HG03565 (cell line): ENCODE results near the gene STRN3.
"Not testable (repeated sequence)": the region's sequence is repeated elsewhere in the genome, so short reads cannot be mapped to it uniquely, and the experiment has no call there.

ENCODE experiments used
- ATAC-seq: cut with Tn5 transposase; IDR thresholded peaks from one replicate; pipeline ENCODE4 v1.9.1; 2021; ENCODE audit warnings: mild to moderate bottlenecking, moderate library complexity; ENCODE audit not compliant: unreplicated experiment

The STRN3 gene

DNA sequence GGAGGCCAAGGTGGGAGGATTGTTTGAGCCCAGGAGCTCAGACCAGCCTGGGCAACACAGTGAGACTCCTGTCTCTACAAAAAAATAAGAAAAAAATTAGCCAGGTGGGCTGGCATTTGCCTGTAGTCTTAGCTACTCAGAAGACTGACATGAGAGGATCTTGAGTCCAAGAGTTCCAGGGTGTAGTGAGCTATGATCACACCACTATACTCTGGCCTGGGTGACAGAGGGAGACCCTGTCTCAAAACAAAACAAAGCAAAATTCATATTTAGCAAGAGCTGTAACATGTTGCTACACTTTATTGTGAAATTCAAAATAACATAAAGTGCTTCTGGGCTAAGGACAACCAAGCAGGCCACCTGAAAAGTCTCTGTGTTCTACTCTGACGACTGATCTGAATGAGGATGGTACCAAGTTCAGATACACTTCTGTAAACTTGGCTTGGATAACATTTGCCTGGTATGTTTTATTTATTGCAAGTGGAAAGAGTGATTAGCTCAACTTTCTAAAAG is 11.6 kb upstream of the STRN3 start:
- ATAC-seq = no peak

GRCh38 chr14:31036552-31036951 is 10.4 kb upstream of the STRN3 start:
- ATAC-seq = no peak

DNA sequence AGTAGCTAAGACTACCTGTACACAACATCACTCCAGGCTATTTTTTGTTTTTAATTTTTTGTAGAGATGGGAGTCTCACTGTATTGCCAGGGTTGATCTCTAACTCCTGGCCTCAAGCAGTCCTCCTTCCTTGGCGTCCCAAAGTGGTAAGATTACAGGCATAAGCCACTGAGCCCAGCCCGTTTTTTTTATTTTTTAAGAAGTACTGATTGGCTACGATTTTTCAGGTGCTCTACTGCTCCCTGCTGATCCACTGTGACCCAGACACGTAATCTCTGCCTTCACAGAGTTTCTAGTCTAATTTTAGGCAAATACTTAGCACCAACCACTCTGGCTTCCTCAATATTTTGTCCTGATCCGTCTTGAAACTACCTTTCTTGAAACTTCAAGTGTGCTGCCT is 4.3 kb upstream of the STRN3 start:
- ATAC-seq = no peak

- ATAC-seq = no peak
Observed at GRCh38 chr14:31029016-31029970, 3.1 kb upstream of the STRN3 start.

DNA sequence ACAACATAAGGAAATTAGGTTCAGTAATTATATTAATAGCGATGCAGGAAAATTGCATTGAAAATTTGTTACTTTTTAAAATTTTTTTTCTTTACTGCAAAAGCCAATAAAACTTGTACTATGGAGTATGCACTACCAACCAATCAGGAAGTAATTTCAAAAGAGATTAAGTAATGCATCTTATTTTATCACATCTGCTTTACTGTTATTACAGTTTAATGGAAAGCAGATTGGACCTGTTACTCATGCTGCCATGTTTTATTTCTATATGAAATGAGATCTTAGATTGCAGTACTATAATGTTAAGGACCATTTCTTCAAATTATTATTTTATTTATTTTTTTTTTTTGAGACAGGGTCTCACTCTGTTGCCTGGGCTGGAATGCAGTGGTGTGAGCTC is 1.7 kb upstream of the STRN3 start:
- no peak for ATAC-seq

DNA sequence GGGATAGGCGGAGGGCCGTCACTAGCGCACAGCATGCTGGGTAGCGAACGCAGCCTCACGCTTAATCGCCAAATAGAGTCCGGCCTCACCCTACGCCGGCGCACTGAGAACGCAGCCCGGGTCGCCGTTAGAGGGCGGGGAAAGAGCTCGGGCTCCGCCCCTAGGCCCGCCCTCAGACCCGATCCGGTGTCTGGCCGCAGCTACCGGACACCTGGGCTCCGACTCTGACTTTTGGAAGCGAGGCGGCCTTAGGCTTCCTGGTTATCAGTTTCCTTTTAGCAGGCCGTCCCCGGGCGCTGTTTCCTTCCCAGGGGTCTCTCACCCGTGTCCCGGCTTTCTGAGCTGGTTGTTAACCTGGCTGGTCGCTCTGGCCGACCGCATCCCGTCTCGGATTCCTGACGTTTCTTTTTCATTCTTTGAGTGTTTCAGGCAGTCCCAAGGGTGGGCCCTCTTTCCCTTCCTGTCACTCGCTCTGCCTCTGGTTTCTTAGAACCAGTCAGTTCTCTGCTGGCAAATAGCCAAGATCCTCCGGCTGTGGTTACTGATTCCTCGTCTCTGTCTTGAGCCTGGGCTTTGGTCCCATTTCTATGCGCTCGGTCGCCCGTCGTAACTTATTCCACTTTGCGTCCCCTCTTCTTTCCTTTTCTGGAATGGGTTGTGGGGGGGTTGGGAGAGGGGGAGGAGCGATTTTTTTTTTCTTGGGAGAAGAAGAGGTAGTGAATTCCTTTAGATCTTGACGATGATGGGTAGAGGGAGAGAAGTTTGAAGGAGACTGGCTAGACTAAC is 464 bp upstream of the STRN3 start:
- peak; percentile 87 for ATAC-seq

DNA sequence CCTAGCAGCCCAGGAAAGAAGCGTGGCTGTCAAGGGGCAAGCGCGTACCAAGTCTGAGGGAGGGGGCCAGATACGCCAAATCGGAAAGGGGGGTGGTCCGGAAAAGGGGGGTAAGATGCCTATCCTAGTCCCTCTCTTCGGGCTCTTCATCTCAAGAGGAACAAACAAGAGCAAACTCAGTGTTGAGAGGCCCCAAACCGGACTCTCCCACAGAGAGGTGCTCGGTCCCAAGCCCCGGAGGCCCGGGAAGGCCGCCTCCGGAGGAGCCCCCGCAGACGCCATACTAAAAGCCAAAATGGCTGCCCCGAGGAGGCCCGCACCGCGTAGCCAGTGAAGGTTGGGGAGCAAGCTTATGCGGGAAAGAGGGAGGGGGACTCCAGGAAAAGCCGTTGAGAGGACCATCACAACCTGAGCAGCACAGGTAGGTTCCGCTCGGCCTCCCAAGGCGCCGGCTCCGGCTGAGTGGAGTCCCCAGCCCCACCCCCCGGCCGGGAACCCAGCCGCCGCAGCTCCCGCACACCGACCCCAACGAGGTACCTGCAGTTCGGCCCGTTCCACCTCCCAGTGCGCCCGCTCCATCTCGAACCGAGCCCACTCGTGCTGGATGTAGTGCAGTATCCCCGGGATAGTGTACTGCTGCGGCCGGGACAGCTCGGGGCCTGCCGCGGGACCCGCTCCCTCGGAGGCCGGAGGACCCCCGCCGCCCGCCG is 657 bp downstream of the STRN3 start, which contains the start of gene AP4S1:
Gene AP4S1, plus strand, starts transcription at position 283 of the 710 bp plus-strand sequence. CDS start 40,548 bp downstream, outside the sequence.
- no peak for ATAC-seq

- no peak for ATAC-seq
Observed at GRCh38 chr14:31024577-31025366, 1.4 kb downstream of the STRN3 start.

- no peak for ATAC-seq
Observed at GRCh38 chr14:31024010-31024480, 2.1 kb downstream of the STRN3 start.

- no peak for ATAC-seq
Observed at GRCh38 chr14:31022386-31022785, 3.8 kb downstream of the STRN3 start.

GRCh38 chr14:31021576-31021949 is 4.6 kb downstream of the STRN3 start:
- ATAC-seq = no peak

- ATAC-seq = no peak
Observed at GRCh38 chr14:31020834-31021575, 5.2 kb downstream of the STRN3 start.

GRCh38 chr14:31018057-31018645 is 8.0 kb downstream of the STRN3 start:
- ATAC-seq = no peak

DNA sequence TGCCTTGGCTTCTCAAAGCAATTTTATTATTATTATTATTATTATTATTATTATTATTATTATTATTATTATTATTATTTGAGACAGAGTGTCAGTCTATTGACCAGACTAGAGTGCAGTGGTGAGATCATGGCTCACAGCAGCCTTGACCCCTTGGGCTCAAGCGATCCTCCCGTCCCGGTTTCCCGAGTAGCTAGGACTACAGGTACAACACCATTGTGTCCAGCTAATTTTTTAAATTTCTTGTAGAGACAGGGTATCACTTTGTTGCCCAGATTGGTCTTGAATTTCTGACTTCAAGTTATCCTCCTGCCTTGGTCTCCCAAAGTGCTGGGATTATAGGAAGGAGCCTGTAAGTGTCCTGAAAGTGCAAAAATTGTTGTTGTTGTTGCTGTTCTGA is 12.3 kb downstream of the STRN3 start:
- no peak for ATAC-seq

GRCh38 chr14:31010935-31011334 is 15.2 kb downstream of the STRN3 start:
- ATAC-seq = no peak

DNA sequence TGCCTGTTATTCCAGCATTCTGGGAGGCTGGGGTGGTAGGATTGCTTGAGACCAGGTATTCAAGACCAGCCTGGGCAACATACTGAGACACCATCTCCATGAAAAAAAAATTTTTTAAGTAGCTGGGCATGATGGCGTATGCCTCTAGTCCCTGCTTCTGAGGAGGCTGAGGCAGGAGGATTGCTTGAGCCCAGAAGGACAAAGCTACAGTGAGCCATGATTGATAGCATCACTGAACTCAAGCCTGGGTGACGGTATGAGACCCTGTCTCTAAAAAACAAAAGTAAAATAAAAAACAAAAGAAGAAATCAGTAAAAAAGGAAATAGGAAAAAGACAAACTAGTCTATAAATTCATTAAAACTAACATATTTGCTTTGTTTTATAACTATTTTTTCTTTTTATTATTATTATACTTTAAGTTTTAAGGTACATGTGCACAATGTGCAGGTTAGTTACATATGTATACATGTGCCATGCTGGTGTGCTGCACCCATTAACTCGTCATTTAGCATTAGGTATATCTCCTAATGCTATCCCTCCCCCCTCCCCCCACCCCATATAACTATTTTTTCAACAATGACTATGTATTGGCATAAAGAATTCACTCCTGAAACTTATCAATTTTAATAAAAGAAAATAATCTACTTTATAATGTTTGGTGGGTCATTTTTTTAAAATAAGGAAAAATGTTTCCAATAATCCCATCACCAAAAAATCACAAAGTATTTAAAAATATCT is 16.2 kb downstream of the STRN3 start:
- ATAC-seq = no peak

DNA sequence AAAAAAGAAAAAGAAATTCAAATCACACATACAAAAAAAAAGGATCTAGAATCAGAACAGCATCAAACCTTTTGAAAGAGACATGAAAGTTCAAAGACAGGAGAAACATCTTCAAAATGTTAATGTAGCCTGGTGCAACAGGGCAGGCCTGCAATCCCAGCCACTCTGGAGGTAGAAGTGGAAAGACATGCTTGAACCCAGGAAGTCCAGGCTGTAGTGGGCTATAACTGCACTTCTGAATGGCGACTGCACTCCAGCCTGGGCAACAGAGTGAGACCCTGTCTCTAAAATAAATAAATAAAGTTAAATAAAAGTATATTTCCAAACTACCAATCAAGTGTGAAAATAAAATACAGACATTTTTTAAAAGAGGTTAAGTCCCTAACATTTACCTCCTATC is 19.5 kb downstream of the STRN3 start:
- no peak for ATAC-seq

DNA sequence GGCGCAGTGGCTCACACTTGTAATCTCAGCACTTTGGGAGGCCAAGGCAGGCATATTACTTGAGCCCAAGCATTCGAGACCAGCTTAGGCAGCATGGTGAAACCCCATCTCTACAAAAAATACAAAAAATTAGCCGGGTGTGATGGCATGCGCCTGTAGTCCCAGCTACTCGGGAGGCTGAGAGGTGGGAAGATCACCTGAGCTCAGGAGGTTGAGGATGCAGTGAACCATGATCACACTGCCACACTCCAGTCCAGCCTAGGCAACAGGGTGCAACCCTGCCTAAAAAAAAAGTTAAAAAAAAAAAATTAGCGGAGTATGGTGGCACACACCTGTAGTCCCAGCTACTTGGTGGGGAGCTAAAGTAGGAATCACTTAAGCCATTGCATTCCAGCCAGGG is 22.2 kb downstream of the STRN3 start:
- not testable (repeated sequence) for ATAC-seq
